A673 (cell line): ENCODE measurements around the gene ZNF280D.

ENCODE experiments used
- EZH2 ChIP-seq: fragments of 200-600 bp; sonication (generic); IDR thresholded peaks from 2 replicates; pipeline ENCODE4 v1.6.1; 2017; ENCODE audit warnings: borderline replicate concordance, low read depth, mild to moderate bottlenecking, mixed read lengths, antibody characterized with exemption, low read length; ENCODE audit not compliant: poor library complexity, severe bottlenecking
- TF ChIP-seq, protein P1 (sequence below): fragments of 300-800, 200-600 bp; sonication (generic); conservative IDR thresholded peaks from 2 replicates; pipeline ENCODE4 v1.5.1; 2017; ENCODE audit warnings: low read depth, mild to moderate bottlenecking, antibody characterized with exemption, low read length, moderate library complexity, mixed read lengths

DNA sequence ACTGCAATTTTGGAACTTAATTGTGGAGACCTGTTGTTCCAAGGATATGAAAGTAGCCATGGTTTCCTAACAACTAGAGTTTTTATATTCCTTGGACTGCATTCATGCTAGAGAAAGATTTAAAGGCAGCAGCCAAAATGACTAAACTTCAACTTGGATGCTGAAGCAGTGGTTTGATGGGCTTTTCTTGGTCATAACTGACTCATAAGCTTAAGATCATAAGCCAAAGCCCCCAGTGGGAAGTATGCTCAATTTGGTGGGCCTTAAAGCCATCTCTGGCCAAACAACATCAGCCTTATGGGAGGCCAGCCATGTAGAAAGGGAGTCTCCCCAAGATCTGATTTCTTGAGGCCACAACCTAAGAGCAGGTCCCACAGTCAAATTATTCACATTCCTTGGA is 80.2 kb downstream of the ZNF280D start:
- TF ChIP-seq, protein P1, sequence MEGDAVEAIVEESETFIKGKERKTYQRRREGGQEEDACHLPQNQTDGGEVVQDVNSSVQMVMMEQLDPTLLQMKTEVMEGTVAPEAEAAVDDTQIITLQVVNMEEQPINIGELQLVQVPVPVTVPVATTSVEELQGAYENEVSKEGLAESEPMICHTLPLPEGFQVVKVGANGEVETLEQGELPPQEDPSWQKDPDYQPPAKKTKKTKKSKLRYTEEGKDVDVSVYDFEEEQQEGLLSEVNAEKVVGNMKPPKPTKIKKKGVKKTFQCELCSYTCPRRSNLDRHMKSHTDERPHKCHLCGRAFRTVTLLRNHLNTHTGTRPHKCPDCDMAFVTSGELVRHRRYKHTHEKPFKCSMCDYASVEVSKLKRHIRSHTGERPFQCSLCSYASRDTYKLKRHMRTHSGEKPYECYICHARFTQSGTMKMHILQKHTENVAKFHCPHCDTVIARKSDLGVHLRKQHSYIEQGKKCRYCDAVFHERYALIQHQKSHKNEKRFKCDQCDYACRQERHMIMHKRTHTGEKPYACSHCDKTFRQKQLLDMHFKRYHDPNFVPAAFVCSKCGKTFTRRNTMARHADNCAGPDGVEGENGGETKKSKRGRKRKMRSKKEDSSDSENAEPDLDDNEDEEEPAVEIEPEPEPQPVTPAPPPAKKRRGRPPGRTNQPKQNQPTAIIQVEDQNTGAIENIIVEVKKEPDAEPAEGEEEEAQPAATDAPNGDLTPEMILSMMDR, result no peak
- no peak for TF ChIP-seq EZH2
